Stimulated activated CD8-positive, alpha-beta memory T cell treated with anti-CD3 and anti-CD28 coated beads, Interleukin-12 subunit alpha, Interleukin-12 subunit beta, amount 100 ng/mL, for 1 hour (primary cell): Measurements from ENCODE around the gene PRDM16.

Experiments
- DNase-seq: peaks from one replicate; pipeline ENCODE4 v3.0.0-alpha.2; 2020; ENCODE audit warnings: low read depth

PRDM16 gene

GRCh38 chr1:3432306-3432705, 363.3 kb downstream of the PRDM16 start:
- no peak for DNase-seq

GRCh38 chr1:3433076-3433475, 364.1 kb downstream of the PRDM16 start:
- DNase-seq = no peak

- DNase-seq = no peak
Observed at GRCh38 chr1:3433596-3434320, 364.8 kb downstream of the PRDM16 start.

- DNase-seq = no peak
Observed at GRCh38 chr1:3434406-3435110, 365.6 kb downstream of the PRDM16 start.

GRCh38 chr1:3435666-3436065, 366.7 kb downstream of the PRDM16 start:
- DNase-seq = no peak

- DNase-seq = no peak
Observed at GRCh38 chr1:3436451-3436850, 367.4 kb downstream of the PRDM16 start.

- DNase-seq = no peak
Observed at GRCh38 chr1:3436901-3437300, 367.9 kb downstream of the PRDM16 start.

GRCh38 chr1:3438661-3439180, 369.7 kb downstream of the PRDM16 start:
- no peak for DNase-seq

GRCh38 chr1:3439346-3440299, 370.6 kb downstream of the PRDM16 start:
- no peak for DNase-seq

- DNase-seq = no peak
Observed at GRCh38 chr1:3440300-3440681, 371.3 kb downstream of the PRDM16 start.

GRCh38 chr1:3440711-3441409, 371.9 kb downstream of the PRDM16 start:
- no peak for DNase-seq

GRCh38 chr1:3441410-3441847, 372.4 kb downstream of the PRDM16 start:
- no peak for DNase-seq

- no peak for DNase-seq
Observed at GRCh38 chr1:3441880-3442279, 372.9 kb downstream of the PRDM16 start.

GRCh38 chr1:3442331-3442730, 373.3 kb downstream of the PRDM16 start:
- DNase-seq = no peak

- DNase-seq = no peak
Observed at GRCh38 chr1:3442901-3443300, 373.9 kb downstream of the PRDM16 start.

- DNase-seq = no peak
Observed at GRCh38 chr1:3443807-3444206, 374.8 kb downstream of the PRDM16 start.

GRCh38 chr1:3444298-3444697, 375.3 kb downstream of the PRDM16 start:
- no peak for DNase-seq

GRCh38 chr1:3444736-3445135, 375.7 kb downstream of the PRDM16 start:
- no peak for DNase-seq

- DNase-seq = no peak
Observed at GRCh38 chr1:3450202-3450863, 381.3 kb downstream of the PRDM16 start.

- DNase-seq = no peak
Observed at GRCh38 chr1:3450983-3451382, 382.0 kb downstream of the PRDM16 start.
